Thoracic aorta (tissue), 2 donors: Measurements from ENCODE around the gene CLEC3B. TPM values are rescaled to one million over a fixed set of nuclear protein-coding genes. Genes with fewer than 3 reads are reported as not detected.
"Not testable (repeated sequence)": the region's sequence is repeated elsewhere in the genome, so short reads cannot be mapped to it uniquely, and the experiment has no call there.

Experiments used
- ATAC-seq: fragments of 150-250 bp; one replicate; pipeline ENCODE4 v1.8.0; 2017; ENCODE audit warnings: low read depth; ENCODE audit not compliant: insufficient number of reproducible peaks, low FRiP score
- DNase-seq: peaks from one replicate; pipeline ENCODE4 v3.0.0-alpha.2; 2020; ENCODE audit warnings: low spot score
- H3K27ac ChIP-seq, 2 donors: fragments of 200-600 bp; sonication (generic); 1 replicate in 1 of 2; 2 replicates in 1 of 2; pipeline ENCODE4 v1.5.1; 2016; ENCODE audit warnings: mild to moderate bottlenecking in 2 of 2, moderate library complexity in 2 of 2
- H3K27me3 ChIP-seq: fragments of 200-600 bp; sonication (generic); replicated peaks from 2 replicates; pipeline ENCODE4 v1.6.0; 2016; ENCODE audit warnings: mild to moderate bottlenecking; ENCODE audit not compliant: insufficient read depth
- H3K36me3 ChIP-seq: fragments of 200-600 bp; sonication (generic); one replicate; pipeline ENCODE4 v1.5.1; 2016
- H3K4me1 ChIP-seq, 2 donors: fragments of 200-600 bp; sonication (generic); 1 replicate in 1 of 2; 2 replicates in 1 of 2; pipeline versions ENCODE4 v1.5.1 to v1.6.0; 2016; ENCODE audit warnings: low read depth in 2 of 2, mild to moderate bottlenecking in 1 of 2; ENCODE audit not compliant: control insufficient read depth in 1 of 2
- H3K4me3 ChIP-seq: fragments of 200-600 bp; sonication (generic); 2 replicates; pipeline ENCODE4 v1.5.1; 2016; ENCODE audit warnings: mild to moderate bottlenecking
- H3K9me3 ChIP-seq: fragments of 200-600 bp; sonication (generic); 2 replicates; pipeline ENCODE4 v1.5.1; 2016
- CTCF ChIP-seq: fragments of 200-600 bp; sonication (generic); IDR thresholded peaks from one replicate; pipeline ENCODE4 v1.5.1; 2019; ENCODE audit warnings: antibody characterized with exemption
- total RNA-seq, 2 donors: library from RNA; depleted of rRNA; stranded (reverse); fragments of >200 nt; gene quantifications; one replicate each; pipeline versions ENCODE4 v1.1.0 to v1.2.3, GENCODE V29; 2016

The CLEC3B gene
- total RNA-seq, 2 donors from 2014 or later, result 96.6 to 202 TPM

- H3K27ac ChIP-seq, result no peak overlapping the region
- TF ChIP-seq CTCF, result no peak
Measured at GRCh38 chr3:45042162-45042561, 16.1 kb downstream of the CLEC3B start.

GRCh38 chr3:45043728-45044299, 17.7 kb downstream of the CLEC3B start:
- H3K36me3 ChIP-seq, result no peaks in the 10 kb centered on the region
- H3K27ac ChIP-seq, result peak overlapping the region; percentile 63 to 64
- TF ChIP-seq CTCF, result peak; percentile 6
- H3K4me3 ChIP-seq, result no peak overlapping the region
- ATAC-seq (peak; percentile 64), DNase-seq (no peak)
- no peaks in the 10 kb centered on the region for H3K9me3 ChIP-seq
- peaks cover 0 to 10% of the 10 kb centered on the region in 2 donors for H3K4me1 ChIP-seq
- H3K27me3 ChIP-seq, result no peaks in the 10 kb centered on the region

More at GRCh38 chr3:45042162-45042561, 16.1 kb downstream of the CLEC3B start:
- DNase-seq, result no peak
- Histone ChIP-seq H3K27me3 (no peaks in the 10 kb centered on the region), H3K4me3 (no peak overlapping the region), H3K4me1 (peaks cover 0 to 10% of the 10 kb centered on the region in 2 donors), H3K9me3 (no peaks in the 10 kb centered on the region), H3K36me3 (no peaks in the 10 kb centered on the region)
- no peak for ATAC-seq

DNA sequence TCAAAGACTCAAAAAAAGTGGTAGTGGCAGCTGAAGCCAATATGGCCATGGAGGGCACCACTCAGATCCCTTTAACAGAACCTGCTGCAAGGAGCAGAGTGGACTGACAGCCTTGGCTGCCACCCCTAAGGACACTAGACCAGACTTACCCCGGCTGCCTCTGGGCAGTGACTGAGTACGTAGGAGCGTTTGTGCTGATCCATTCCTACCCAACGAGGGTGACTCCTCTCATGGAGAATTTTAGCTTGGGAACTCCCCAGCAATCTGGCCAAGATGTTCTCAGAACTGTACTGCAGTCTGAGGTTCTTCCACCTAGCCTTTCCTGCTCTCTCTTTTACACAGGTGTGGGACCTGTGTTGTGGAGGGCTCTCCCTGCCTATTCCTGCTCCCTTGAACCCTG, 22.1 kb downstream of the CLEC3B start:
- H3K27me3 ChIP-seq, result no peaks in the 10 kb centered on the region
- no peak for TF ChIP-seq CTCF

DNA sequence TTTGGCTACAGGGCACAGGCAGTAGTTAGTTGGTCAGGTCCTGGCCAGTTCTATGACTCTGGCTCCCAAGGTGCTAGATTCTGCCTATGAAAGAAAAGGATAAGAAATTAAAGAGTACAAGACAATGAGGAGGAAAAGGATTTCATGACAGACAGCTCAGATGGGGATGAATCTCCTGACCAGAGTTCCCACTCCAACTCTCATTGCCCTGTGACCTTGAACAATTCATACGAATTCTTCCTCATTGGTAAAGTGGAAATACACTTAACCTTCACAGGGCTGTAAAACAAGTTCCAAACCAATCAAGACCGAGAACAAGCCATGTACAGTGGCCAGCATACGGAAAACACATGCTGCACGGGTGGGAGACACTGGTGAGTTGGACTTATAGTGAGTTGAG, 23.7 kb downstream of the CLEC3B start:
- Histone ChIP-seq H3K36me3 (no peaks in the 10 kb centered on the region), H3K9me3 (no peaks in the 10 kb centered on the region), H3K27me3 (no peaks in the 10 kb centered on the region), H3K4me1 (peaks cover 7 to 11% of the 10 kb centered on the region in 2 donors), H3K27ac (no peak overlapping the region), H3K4me3 (no peak overlapping the region)
- ATAC-seq (no peak), DNase-seq (no peak)
- no peak for TF ChIP-seq CTCF

More for the DNA sequence above, 22.1 kb downstream of the CLEC3B start:
- Histone ChIP-seq H3K27ac (no peak overlapping the region), H3K4me1 (peaks cover 0 to 6% of the 10 kb centered on the region in 2 donors), H3K4me3 (no peak overlapping the region), H3K9me3 (no peaks in the 10 kb centered on the region), H3K36me3 (no peaks in the 10 kb centered on the region)
- ATAC-seq (no peak), DNase-seq (no peak)

- H3K4me1 ChIP-seq, result peaks cover 13 to 29% of the 10 kb centered on the region in 2 donors
- no peaks in the 10 kb centered on the region for H3K27me3 ChIP-seq
- H3K36me3 ChIP-seq, result no peaks in the 10 kb centered on the region
- no peak for DNase-seq
- H3K9me3 ChIP-seq, result no peaks in the 10 kb centered on the region
- no peak for ATAC-seq
- H3K27ac ChIP-seq, result no peak overlapping the region
- H3K4me3 ChIP-seq, result no peak overlapping the region
- no peak for TF ChIP-seq CTCF
Measured at GRCh38 chr3:45051685-45052084, 25.6 kb downstream of the CLEC3B start.

- H3K27ac ChIP-seq, result not testable (repeated sequence)
Measured at GRCh38 chr3:45053805-45054195, 27.7 kb downstream of the CLEC3B start.

More at GRCh38 chr3:45053805-45054195, 27.7 kb downstream of the CLEC3B start:
- not testable (repeated sequence) for DNase-seq, ATAC-seq, H3K9me3 ChIP-seq, H3K36me3 ChIP-seq, H3K4me3 ChIP-seq, H3K27me3 ChIP-seq
- H3K4me1 ChIP-seq, result peaks cover 13 to 43% of the 10 kb centered on the region in 2 donors
